GM10248 (cell line): ENCODE data around the gene INTS6L.

Experiments used
- CTCF ChIA-PET: fragments of 300-600 bp; sonication (Branson Sonifier 250); formaldehyde crosslinking; extraction: SDS; loops from one replicate; lab custom pipeline; 2021; ENCODE audit warnings: antibody characterized with exemption; lab: Yijun Ruan, JAX
- POLR2A ChIA-PET: fragments of 350-650 bp; sonication (Branson Sonifier 250); formaldehyde crosslinking; extraction: SDS; loops from one replicate; lab custom pipeline; 2020; ENCODE audit warnings: antibody characterized with exemption; lab: Yijun Ruan, JAX
- DNase-seq: peaks from one replicate; pipeline ENCODE4 v3.0.0; 2012; ENCODE audit errors: extremely low spot score
- TF ChIP-seq, protein P1 (sequence below): IDR thresholded peaks from 2 replicates; pipeline ENCODE4 v1.5.1; 2012; ENCODE audit warnings: mild to moderate bottlenecking, low read depth; ENCODE audit errors: extremely low read depth, missing control alignments, control extremely low read depth

The INTS6L gene

DNA sequence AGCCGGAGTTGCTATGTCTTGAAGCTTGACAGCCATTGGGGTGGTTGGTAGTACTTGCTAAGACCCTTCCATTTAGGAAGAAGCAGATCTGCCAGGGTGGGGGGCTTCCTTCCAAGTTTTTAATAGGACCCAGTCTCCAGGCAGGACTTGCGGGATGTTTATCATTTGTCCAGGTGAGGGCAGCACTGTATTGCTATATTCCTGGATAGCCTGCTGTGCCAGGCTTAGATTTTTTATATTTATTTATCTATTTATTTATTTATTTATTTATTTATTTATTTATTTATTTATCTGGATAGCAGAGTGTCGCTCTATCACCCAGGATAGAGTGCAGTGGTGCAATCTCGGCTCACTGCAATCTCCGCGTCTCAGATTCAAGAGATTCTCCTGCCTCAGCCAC is 105.5 kb downstream of the INTS6L start:
- DNase-seq = no peak

DNA sequence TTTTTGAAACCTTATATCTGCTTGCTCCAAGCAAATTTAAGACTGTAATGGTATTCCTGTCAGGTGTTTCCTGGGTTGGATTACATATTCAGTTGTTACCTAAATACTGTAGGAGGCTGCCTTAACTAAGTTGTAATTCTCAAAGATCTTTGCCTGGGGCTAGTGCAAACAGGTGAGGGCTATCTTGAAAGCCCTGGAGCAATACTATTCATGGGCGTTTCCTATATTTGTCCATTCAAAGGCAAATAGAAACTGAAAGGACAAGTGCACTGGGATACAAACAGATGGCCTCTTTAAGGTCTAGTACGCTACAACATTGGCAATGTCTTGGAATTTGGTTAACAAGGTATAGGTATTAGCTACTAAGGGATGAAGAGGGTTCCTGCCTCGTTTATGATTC is 108.9 kb downstream of the INTS6L start:
- TF ChIP-seq, protein P1, sequence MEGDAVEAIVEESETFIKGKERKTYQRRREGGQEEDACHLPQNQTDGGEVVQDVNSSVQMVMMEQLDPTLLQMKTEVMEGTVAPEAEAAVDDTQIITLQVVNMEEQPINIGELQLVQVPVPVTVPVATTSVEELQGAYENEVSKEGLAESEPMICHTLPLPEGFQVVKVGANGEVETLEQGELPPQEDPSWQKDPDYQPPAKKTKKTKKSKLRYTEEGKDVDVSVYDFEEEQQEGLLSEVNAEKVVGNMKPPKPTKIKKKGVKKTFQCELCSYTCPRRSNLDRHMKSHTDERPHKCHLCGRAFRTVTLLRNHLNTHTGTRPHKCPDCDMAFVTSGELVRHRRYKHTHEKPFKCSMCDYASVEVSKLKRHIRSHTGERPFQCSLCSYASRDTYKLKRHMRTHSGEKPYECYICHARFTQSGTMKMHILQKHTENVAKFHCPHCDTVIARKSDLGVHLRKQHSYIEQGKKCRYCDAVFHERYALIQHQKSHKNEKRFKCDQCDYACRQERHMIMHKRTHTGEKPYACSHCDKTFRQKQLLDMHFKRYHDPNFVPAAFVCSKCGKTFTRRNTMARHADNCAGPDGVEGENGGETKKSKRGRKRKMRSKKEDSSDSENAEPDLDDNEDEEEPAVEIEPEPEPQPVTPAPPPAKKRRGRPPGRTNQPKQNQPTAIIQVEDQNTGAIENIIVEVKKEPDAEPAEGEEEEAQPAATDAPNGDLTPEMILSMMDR = no peak
- CTCF ChIA-PET = no interaction called here
- POLR2A ChIA-PET = no interaction called here
- no peak for DNase-seq

More for the DNA sequence above, 105.5 kb downstream of the INTS6L start:
- ChIA-PET POLR2A (no interaction called here), CTCF (interaction anchor here (1.3 to 1.9 kb wide), 3 partner anchors 14 to 31 kb away, joined by 3 to 7 read pairs (median 6); no protein-coding TSS in a partner anchor)
- TF ChIP-seq, protein P1 = no peak
